DND-41 (cell line): ENCODE measurements around the gene TMEM169.
A peak's percentile ranks its signal among the peaks of the same experiment; 100 is the strongest.

Source experiments
- ATAC-seq: fragments of 200-7000 bp; cut with Tn5 transposase; 3 replicates; pipeline ENCODE4 v1.9.1; 2021; ENCODE audit warnings: low read depth; ENCODE audit not compliant: insufficient read depth
- DNase-seq: peaks from one replicate; pipeline ENCODE4 v3.0.0-alpha.2; 2020
- H2AFZ ChIP-seq: 2 replicates; pipeline ENCODE4 v1.6.0; 2012; ENCODE audit warnings: low read depth, low read length
- H3K27ac ChIP-seq: 2 replicates; pipeline ENCODE4 v1.5.1; 2012; ENCODE audit warnings: low read length, inconsistent platforms
- H3K27me3 ChIP-seq: fragments of 200-600 bp; sonication (generic); 2 replicates; pipeline ENCODE4 v1.6.0; 2012; ENCODE audit warnings: low read length, mild to moderate bottlenecking, inconsistent platforms; ENCODE audit not compliant: insufficient read depth, poor library complexity
- H3K36me3 ChIP-seq: 2 replicates; pipeline ENCODE4 v1.5.1; 2012; ENCODE audit warnings: low read length, inconsistent platforms; ENCODE audit not compliant: insufficient read depth
- H3K4me1 ChIP-seq: 2 replicates; pipeline ENCODE4 v1.5.1; 2012; ENCODE audit warnings: mild to moderate bottlenecking, low read length; ENCODE audit not compliant: insufficient read depth
- H3K4me2 ChIP-seq: 2 replicates; pipeline ENCODE4 v1.6.0; 2012; ENCODE audit warnings: mild to moderate bottlenecking, moderate library complexity, low read length, inconsistent platforms; ENCODE audit not compliant: insufficient read depth
- H3K4me3 ChIP-seq, 2 experiments: fragments of 200-600 bp in 1 of 2; shearing (Covaris generic) in 1 of 2; 2 replicates each; pipeline ENCODE4 v1.5.1; 2012 to 2016; ENCODE audit warnings: inconsistent platforms in 2 of 2, low read length in 2 of 2, mild to moderate bottlenecking in 2 of 2, low read depth in 1 of 2, moderate library complexity in 1 of 2
- H3K79me2 ChIP-seq: 2 replicates; pipeline ENCODE4 v1.6.0; 2012; ENCODE audit warnings: low read length, inconsistent platforms; ENCODE audit not compliant: insufficient read depth
- H3K9ac ChIP-seq: 2 replicates; pipeline ENCODE4 v1.6.0; 2012; ENCODE audit warnings: low read depth, mild to moderate bottlenecking, inconsistent platforms, low read length, moderate library complexity
- H3K9me3 ChIP-seq: 2 replicates; pipeline ENCODE4 v1.5.1; 2012; ENCODE audit warnings: low read length, moderate library complexity, mild to moderate bottlenecking, inconsistent platforms; ENCODE audit not compliant: insufficient read depth, severe bottlenecking
- H4K20me1 ChIP-seq: 2 replicates; pipeline ENCODE4 v1.6.0; 2012; ENCODE audit warnings: low read length; ENCODE audit not compliant: insufficient read depth
- EZH2 ChIP-seq: IDR thresholded peaks from 3 replicates; pipeline ENCODE4 v1.6.1; 2012; ENCODE audit warnings: borderline replicate concordance, low read depth, mild to moderate bottlenecking, moderate library complexity, low read length, inconsistent platforms; ENCODE audit not compliant: severe bottlenecking
- TF ChIP-seq, protein P1 (sequence below): IDR thresholded peaks from 2 replicates; pipeline ENCODE4 v1.5.1; 2012; ENCODE audit warnings: borderline replicate concordance, low read length, moderate library complexity, mild to moderate bottlenecking; ENCODE audit not compliant: poor library complexity, severe bottlenecking; ENCODE audit errors: extremely low read depth

Gene TMEM169

DNA sequence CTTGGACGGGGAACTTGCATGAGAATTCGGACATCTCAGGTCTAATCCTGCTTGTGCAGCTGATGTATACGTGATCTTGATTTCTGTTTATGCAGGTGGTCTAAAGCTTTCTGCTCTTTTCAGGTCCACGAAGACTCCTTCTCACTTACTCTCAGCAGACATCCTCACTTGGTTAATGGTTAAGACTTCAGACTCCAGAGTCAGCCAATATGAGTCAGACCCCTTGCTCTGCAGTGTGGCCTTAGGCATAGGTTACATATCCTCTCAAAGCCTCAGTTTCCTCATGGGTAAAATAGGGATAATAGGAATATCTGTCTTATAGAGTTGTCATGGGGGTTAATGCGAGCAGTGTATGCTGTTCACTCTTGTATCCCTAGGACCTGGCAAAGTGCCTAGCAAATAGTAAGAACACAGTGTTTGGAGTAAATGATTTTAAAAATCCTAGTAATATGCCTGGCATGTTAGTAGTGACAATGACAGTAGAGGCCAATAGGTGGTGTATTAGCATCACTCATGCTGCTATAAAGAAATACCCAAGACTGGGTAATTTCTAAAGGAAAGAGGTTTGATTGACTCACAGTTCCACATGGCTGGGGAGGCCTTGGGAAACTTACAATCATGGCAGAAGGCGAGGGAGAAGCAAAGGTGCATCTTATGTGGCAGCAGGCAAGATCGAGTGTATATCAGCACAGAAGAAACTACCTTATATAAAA lies 69.8 kb downstream of the TMEM169 start:
- no peak for DNase-seq
- no peak for ATAC-seq
- H3K9me3 ChIP-seq = no peaks in the 10 kb centered on the region
- H3K4me1 ChIP-seq = no peaks in the 10 kb centered on the region
- peaks cover 98% of the 10 kb centered on the region for H3K36me3 ChIP-seq
- no peak overlapping the region for H3K4me3 ChIP-seq
- peaks cover 37% of the 10 kb centered on the region; the same call in 1 of the 2 replicates for H4K20me1 ChIP-seq
- H2AFZ ChIP-seq = no peak overlapping the region
- TF ChIP-seq, protein P1, sequence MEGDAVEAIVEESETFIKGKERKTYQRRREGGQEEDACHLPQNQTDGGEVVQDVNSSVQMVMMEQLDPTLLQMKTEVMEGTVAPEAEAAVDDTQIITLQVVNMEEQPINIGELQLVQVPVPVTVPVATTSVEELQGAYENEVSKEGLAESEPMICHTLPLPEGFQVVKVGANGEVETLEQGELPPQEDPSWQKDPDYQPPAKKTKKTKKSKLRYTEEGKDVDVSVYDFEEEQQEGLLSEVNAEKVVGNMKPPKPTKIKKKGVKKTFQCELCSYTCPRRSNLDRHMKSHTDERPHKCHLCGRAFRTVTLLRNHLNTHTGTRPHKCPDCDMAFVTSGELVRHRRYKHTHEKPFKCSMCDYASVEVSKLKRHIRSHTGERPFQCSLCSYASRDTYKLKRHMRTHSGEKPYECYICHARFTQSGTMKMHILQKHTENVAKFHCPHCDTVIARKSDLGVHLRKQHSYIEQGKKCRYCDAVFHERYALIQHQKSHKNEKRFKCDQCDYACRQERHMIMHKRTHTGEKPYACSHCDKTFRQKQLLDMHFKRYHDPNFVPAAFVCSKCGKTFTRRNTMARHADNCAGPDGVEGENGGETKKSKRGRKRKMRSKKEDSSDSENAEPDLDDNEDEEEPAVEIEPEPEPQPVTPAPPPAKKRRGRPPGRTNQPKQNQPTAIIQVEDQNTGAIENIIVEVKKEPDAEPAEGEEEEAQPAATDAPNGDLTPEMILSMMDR = peak; percentile 19
- TF ChIP-seq EZH2 = no peak
- H3K4me2 ChIP-seq = no peak overlapping the region
- H3K27me3 ChIP-seq = no peaks in the 10 kb centered on the region
- H3K27ac ChIP-seq = no peak overlapping the region
- H3K79me2 ChIP-seq = peaks cover 69% of the 10 kb centered on the region
- no peak overlapping the region for H3K9ac ChIP-seq
